Dermis lymphatic vessel endothelial cell (primary cell): ENCODE data around the gene ALG11. TPM values are rescaled to one million over a fixed set of nuclear protein-coding genes. Genes with fewer than 3 reads are reported as not detected.

Experiments
- total RNA-seq: library from RNA; depleted of rRNA; stranded (reverse); fragments of >200 nt; gene quantifications from 2 replicates; pipeline ENCODE4 v1.2.1, GENCODE V29; 2014

The ALG11 gene, protein sequence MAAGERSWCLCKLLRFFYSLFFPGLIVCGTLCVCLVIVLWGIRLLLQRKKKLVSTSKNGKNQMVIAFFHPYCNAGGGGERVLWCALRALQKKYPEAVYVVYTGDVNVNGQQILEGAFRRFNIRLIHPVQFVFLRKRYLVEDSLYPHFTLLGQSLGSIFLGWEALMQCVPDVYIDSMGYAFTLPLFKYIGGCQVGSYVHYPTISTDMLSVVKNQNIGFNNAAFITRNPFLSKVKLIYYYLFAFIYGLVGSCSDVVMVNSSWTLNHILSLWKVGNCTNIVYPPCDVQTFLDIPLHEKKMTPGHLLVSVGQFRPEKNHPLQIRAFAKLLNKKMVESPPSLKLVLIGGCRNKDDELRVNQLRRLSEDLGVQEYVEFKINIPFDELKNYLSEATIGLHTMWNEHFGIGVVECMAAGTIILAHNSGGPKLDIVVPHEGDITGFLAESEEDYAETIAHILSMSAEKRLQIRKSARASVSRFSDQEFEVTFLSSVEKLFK
- total RNA-seq = 16.0 and 18.5 TPM in 2 replicates

DNA sequence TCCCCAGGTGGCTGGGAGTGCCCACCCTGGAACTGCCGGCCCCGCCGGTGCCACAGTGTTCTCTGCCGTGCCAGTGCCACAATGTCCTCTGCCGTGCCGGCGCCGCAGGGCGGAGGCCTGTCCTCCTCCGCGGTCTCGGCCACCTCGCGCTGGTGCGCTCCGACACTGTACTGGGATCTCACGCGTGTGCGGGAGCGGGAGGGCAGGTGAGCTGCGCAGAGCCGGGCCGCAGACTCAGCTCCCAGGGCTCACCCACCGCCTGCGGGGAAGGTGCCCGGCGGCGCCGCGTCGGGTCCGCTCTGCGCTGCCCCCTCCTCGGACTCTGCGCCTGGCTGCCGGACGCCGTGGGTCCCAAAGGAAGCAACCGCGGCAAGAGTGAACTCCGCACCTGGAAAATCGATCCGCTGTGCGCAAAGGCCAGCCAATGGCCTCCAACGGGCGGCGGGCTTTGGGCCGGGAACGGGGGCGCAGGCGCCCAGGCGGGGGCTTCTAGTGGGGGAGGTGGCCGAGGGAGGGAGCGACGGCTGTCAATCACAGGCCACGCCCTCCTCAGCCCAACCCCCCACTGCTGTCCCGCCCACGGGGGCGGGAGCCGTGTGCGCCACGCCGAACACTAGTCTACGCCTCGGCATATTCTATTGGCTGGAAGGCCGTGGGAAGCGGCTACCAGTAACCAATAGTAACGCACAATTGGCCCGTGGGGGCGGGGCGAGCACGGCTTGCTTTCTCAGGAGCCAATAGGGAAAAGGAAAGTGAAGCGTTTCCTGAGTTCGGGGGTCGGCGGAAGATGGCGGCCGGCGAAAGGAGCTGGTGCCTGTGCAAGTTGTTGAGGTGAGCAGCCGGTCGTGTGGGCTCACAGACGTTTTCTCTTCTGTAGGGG lies at the start of gene ALG11:
Gene ALG11 (plus strand): TSS at position 767 of the 880 bp plus-strand sequence. CDS start 21 bp downstream, at position 788.

GRCh38 chr13:52010890-52011631 lies 1.1 kb upstream of the ALG11 start, which contains the start of gene ATP7B:
TSS of gene ATP7B (minus strand) at chr13:52011450. CDS start at chr13:52011337, 113 bp downstream.

DNA sequence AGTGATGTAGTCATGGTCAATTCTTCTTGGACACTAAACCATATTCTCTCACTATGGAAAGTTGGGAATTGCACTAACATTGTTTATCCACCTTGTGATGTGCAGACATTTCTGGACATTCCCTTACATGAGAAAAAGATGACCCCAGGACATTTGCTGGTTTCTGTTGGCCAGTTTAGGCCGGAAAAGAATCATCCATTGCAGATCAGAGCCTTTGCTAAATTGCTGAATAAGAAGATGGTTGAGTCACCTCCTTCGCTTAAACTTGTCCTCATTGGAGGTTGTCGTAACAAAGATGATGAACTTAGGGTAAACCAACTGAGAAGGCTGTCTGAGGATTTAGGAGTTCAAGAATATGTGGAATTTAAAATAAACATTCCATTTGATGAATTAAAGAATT lies 12.3 kb downstream of the ALG11 start, which contains the start of gene UTP14C:
Gene UTP14C (plus strand): TSS at position 211 of the 400 bp plus-strand sequence. CDS start 4,114 bp downstream, outside the sequence.

Other genes with a start within 250 kb of the ALG11 start
- gene DHRS12, start 208.2 kb upstream of the ALG11 start, total RNA-seq = 8.8 and 11.6 TPM in 2 replicates
- gene TMEM272, start 167.2 kb upstream of the ALG11 start, total RNA-seq = not detected in 2 replicates
- gene CCDC70, start 150.4 kb upstream of the ALG11 start, total RNA-seq = not detected in 2 replicates
- 4.9 TPM in 2 replicates for gene ATP7B, start 948 bp upstream of the ALG11 start, total RNA-seq
- 8.7 and 11.7 TPM in 2 replicates for gene UTP14C, start 12.3 kb downstream of the ALG11 start, total RNA-seq
- 0.11 and 0.34 TPM in 2 replicates for gene NEK5, start 116.7 kb downstream of the ALG11 start, total RNA-seq
- 13.1 and 23.4 TPM in 2 replicates for gene NEK3, start 147.2 kb downstream of the ALG11 start, total RNA-seq